ENCODE data around the gene TAP2. TPM values are rescaled to one million over a fixed set of nuclear protein-coding genes. Genes with fewer than 3 reads are reported as not detected.

The TAP2 gene
- total RNA-seq, 1 experiment from 2014 or later = 59.9 TPM

DNA sequence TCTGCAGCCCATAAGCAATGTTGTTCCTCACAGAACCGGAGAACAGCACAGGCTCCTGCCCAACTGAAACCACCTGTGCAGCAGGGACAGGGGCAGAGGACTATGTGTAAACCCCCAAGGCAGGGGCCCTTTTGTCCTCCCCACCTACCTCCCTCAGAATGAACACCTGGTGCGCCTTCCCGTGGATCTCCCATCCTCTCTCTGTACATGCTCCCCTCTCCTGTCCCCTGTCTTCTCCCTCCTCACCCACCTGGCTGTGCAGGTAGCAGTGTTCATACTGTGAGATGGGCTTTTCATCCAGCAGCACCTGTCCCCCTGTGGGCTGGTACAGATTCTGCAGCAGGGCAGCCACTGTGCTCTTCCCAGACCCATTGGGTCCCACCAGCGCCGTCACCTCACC is 8.5 kb downstream of the TAP2 start (continued):
- no peak for TF ChIP-seq YY1 (IDR thresholded peaks at IDR 0.05; ENCODE audit: extremely low read depth, insufficient replicate concordance, low read depth, low read length)
- no peak for TF ChIP-seq SRF (IDR thresholded peaks at IDR 0.05; ENCODE audit: low read depth)
- TF ChIP-seq RAD21 (IDR thresholded peaks at IDR 0.05; ENCODE audit: low read depth) = no peak
- no peak for TF ChIP-seq CEBPB (IDR thresholded peaks at IDR 0.05; ENCODE audit: low read depth)

DNA sequence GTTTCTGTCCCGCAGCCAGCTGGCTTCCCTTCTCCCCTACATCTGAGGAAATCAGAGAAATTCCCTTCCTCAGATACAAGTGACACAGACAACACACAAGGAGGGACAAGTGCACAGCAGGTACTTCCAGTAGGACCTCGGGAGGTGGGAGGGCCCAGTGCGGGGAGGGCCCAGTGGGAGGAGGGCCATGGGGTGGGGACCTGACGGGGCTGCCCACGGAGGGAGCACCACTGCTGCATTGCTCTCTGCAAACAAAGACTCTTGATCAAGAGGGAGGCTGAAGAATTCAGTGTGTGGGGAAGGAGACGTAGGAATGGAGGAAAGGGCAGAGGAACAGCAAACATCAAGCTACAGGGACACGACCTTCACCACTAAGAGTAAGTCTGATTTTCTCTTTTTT is 9.0 kb downstream of the TAP2 start:
- DNase-seq (ENCODE audit: low read depth, low spot score) (no peak), ATAC-seq (no peak)
- no TSS peak for BruUV-seq (replicated peaks)
- H3K4me3 ChIP-seq (replicated peaks in 1 of 2; ENCODE audit: low read depth in 1 of 2, low read length in 2 of 2) = no peak overlapping the region
- H3K4me1 ChIP-seq (ENCODE audit: control insufficient read depth in 1 of 2, insufficient read depth in 2 of 2, low read length in 2 of 2) = no peaks in the 10 kb centered on the region
- RAD21 ChIA-PET (ENCODE audit: low non-redundant PET in 1 of 2, low total read pairs in 2 of 2, uncharacterized antibody in 2 of 2, unreplicated experiment in 2 of 2) = no interaction called here
- no peak for TF ChIP-seq SRF (IDR thresholded peaks at IDR 0.05; ENCODE audit: low read depth)
- no peak for TF ChIP-seq ZNF274 (IDR thresholded peaks at IDR 0.05; ENCODE audit: low read depth, low read length)
- TF ChIP-seq POLR2A (IDR thresholded peaks at IDR 0.05; ENCODE audit: borderline replicate concordance, extremely low read depth, insufficient read depth, insufficient read length) = no peak
- TF ChIP-seq, protein P1, sequence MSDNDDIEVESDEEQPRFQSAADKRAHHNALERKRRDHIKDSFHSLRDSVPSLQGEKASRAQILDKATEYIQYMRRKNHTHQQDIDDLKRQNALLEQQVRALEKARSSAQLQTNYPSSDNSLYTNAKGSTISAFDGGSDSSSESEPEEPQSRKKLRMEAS (IDR thresholded peaks at IDR 0.05) = no peak
- no peak for TF ChIP-seq FOSL1 (IDR thresholded peaks at IDR 0.05; ENCODE audit: low read depth)
- no peak for TF ChIP-seq YY1 (IDR thresholded peaks at IDR 0.05; ENCODE audit: extremely low read depth, insufficient replicate concordance, low read depth, low read length)
- no peak for TF ChIP-seq POLR2AphosphoS5 (IDR thresholded peaks at IDR 0.05; ENCODE audit: low read depth, low read length)
- TF ChIP-seq CEBPB (IDR thresholded peaks at IDR 0.05; ENCODE audit: low read depth) = no peak
- TF ChIP-seq EGR1 (IDR thresholded peaks at IDR 0.05; ENCODE audit: low read depth) = no peak
- TF ChIP-seq ZFX (IDR thresholded peaks at IDR 0.05) = no peak
- no peak for TF ChIP-seq EZH2 (IDR thresholded peaks at IDR 0.05)
- no peak for TF ChIP-seq RAD21 (IDR thresholded peaks at IDR 0.05; ENCODE audit: low read depth)
- TF ChIP-seq SP1 (IDR thresholded peaks at IDR 0.05; ENCODE audit: low read depth) = no peak
- no peak for TF ChIP-seq ZBTB33 (IDR thresholded peaks at IDR 0.05; ENCODE audit: extremely low read depth, insufficient replicate concordance, low read length)
- no peak for TF ChIP-seq SIN3A (IDR thresholded peaks at IDR 0.05; ENCODE audit: low read depth)
- no peak for TF ChIP-seq ELF1 (IDR thresholded peaks at IDR 0.05; ENCODE audit: borderline replicate concordance, low read depth)
- no peak for TF ChIP-seq CTCF (IDR thresholded peaks at IDR 0.05 in 2 of 3, conservative IDR thresholded peaks at IDR 0.05 in 1 of 3; ENCODE audit: borderline replicate concordance in 1 of 3, insufficient read depth in 1 of 3, low read depth in 2 of 3, low read length in 2 of 3)
- TF ChIP-seq EZH2phosphoT487 (IDR thresholded peaks at IDR 0.05; ENCODE audit: borderline replicate concordance) = no peak
- TF ChIP-seq REST (IDR thresholded peaks at IDR 0.05; ENCODE audit: low read depth) = no peak
- H2AFZ ChIP-seq (ENCODE audit: low read depth, low read length, poor library complexity, severe bottlenecking) = no peak overlapping the region
- H3K4me2 ChIP-seq (ENCODE audit: low read length) = no peak overlapping the region
- no peak overlapping the region for H3K9ac ChIP-seq (ENCODE audit: low read length)
- H3K36me3 ChIP-seq (ENCODE audit: control insufficient read depth in 1 of 2, insufficient read depth in 2 of 2, low read length in 2 of 2) = peaks cover 12 to 41% of the 10 kb centered on the region in 2 experiments; a peak in 2 of 4 replicates
- H3K27ac ChIP-seq (ENCODE audit: low read depth, low read length) = no peak overlapping the region
- CTCF ChIA-PET = no interaction called here
- POLR2A ChIA-PET = no interaction called here
- H4K20me1 ChIP-seq (ENCODE audit: insufficient read depth) = no peaks in the 10 kb centered on the region
- H3K9me3 ChIP-seq (ENCODE audit: control insufficient read depth in 1 of 2, insufficient read depth in 1 of 2, low read depth in 1 of 2, low read length in 2 of 2) = no peaks in the 10 kb centered on the region
- H3K27me3 ChIP-seq (ENCODE audit: insufficient read depth, low read length) = no peaks in the 10 kb centered on the region
- intact Hi-C loops (cut with micrococcal nuclease) = no loop called here
- H3K9me2 ChIP-seq (ENCODE audit: insufficient read depth) = no peaks in the 10 kb centered on the region
- H3K79me2 ChIP-seq (ENCODE audit: insufficient read depth, low read length) = no peaks in the 10 kb centered on the region

Data from HCT116 (cell line).